Dendritic cell treated with granulocyte-macrophage colony-stimulating factor and Interleukin-4, amounts not matched to agents 40 ng/mL and 50 ng/mL, for 4 days (primary cell): ENCODE measurements around the gene LGSN.
"Not testable (repeated sequence)": the region's sequence is repeated elsewhere in the genome, so short reads cannot be mapped to it uniquely, and the experiment has no call there.

Source experiments
- H3K27ac Mint-ChIP-seq: one replicate; pipeline ENCODE4 v1.8.0; 2022; ENCODE audit warnings: mild to moderate bottlenecking, mixed read lengths
- H3K27me3 Mint-ChIP-seq: one replicate; pipeline ENCODE4 v1.8.0; 2022; ENCODE audit warnings: mild to moderate bottlenecking, mixed read lengths
- H3K36me3 Mint-ChIP-seq: one replicate; pipeline ENCODE4 v1.8.0; 2022; ENCODE audit warnings: low read depth, mixed read lengths
- H3K4me1 Mint-ChIP-seq: one replicate; pipeline ENCODE4 v1.8.0; 2022; ENCODE audit warnings: low read depth, mixed read lengths
- H3K4me3 Mint-ChIP-seq: one replicate; pipeline ENCODE4 v1.8.0; 2022; ENCODE audit warnings: mild to moderate bottlenecking, moderate library complexity, mixed read lengths
- H3K9me3 Mint-ChIP-seq: one replicate; pipeline ENCODE4 v1.8.0; 2022; ENCODE audit warnings: mixed read lengths
- intact Hi-C: fragments of 100-400 bp; cut with micrococcal nuclease; formaldehyde crosslinking; loops from one replicate; pipeline ENCODE4 v1.15.0; 2022

Gene LGSN

GRCh38 chr6:63290492-63291058, 29.2 kb downstream of the LGSN start:
- no peaks in the 10 kb centered on the region for H3K27me3 Mint-ChIP-seq
- no peak overlapping the region for H3K4me3 Mint-ChIP-seq
- intact Hi-C loops: no loop called here
- no peaks in the 10 kb centered on the region for H3K4me1 Mint-ChIP-seq
- no peaks in the 10 kb centered on the region for H3K36me3 Mint-ChIP-seq
- H3K9me3 Mint-ChIP-seq: no peaks in the 10 kb centered on the region
- no peak overlapping the region for H3K27ac Mint-ChIP-seq

GRCh38 chr6:63289269-63289872, 30.4 kb downstream of the LGSN start:
- no peaks in the 10 kb centered on the region for H3K36me3 Mint-ChIP-seq
- intact Hi-C loops: no loop called here
- H3K27me3 Mint-ChIP-seq: no peaks in the 10 kb centered on the region
- no peak overlapping the region for H3K4me3 Mint-ChIP-seq
- H3K9me3 Mint-ChIP-seq: no peaks in the 10 kb centered on the region
- no peaks in the 10 kb centered on the region for H3K4me1 Mint-ChIP-seq
- H3K27ac Mint-ChIP-seq: no peak overlapping the region

- intact Hi-C loops: no loop called here
- Mint-ChIP-seq H3K9me3 (no peaks in the 10 kb centered on the region), H3K27me3 (no peaks in the 10 kb centered on the region), H3K4me1 (no peaks in the 10 kb centered on the region), H3K36me3 (no peaks in the 10 kb centered on the region), H3K27ac (no peak overlapping the region), H3K4me3 (no peak overlapping the region)
Measured at GRCh38 chr6:63280639-63281180, 39.1 kb downstream of the LGSN start.

- H3K9me3 Mint-ChIP-seq: no peaks in the 10 kb centered on the region
- H3K4me3 Mint-ChIP-seq: no peak overlapping the region
- intact Hi-C loops: no loop called here
- H3K4me1 Mint-ChIP-seq: no peaks in the 10 kb centered on the region
- H3K36me3 Mint-ChIP-seq: no peaks in the 10 kb centered on the region
- no peak overlapping the region for H3K27ac Mint-ChIP-seq
- H3K27me3 Mint-ChIP-seq: no peaks in the 10 kb centered on the region
Measured at GRCh38 chr6:63278916-63279315, 40.9 kb downstream of the LGSN start.

- no peaks in the 10 kb centered on the region for H3K27me3 Mint-ChIP-seq
- no peaks in the 10 kb centered on the region for H3K9me3 Mint-ChIP-seq
- no peaks in the 10 kb centered on the region for H3K4me1 Mint-ChIP-seq
- no peak overlapping the region for H3K4me3 Mint-ChIP-seq
- no peaks in the 10 kb centered on the region for H3K36me3 Mint-ChIP-seq
- H3K27ac Mint-ChIP-seq: no peak overlapping the region
- intact Hi-C loops: no loop called here
Measured at GRCh38 chr6:63275953-63276352, 43.8 kb downstream of the LGSN start.

- H3K27me3 Mint-ChIP-seq, H3K36me3 Mint-ChIP-seq, H3K4me3 Mint-ChIP-seq, H3K4me1 Mint-ChIP-seq, intact Hi-C loops, H3K9me3 Mint-ChIP-seq, H3K27ac Mint-ChIP-seq: not testable (repeated sequence)
Measured at GRCh38 chr6:63274795-63275430, 44.9 kb downstream of the LGSN start.

- Mint-ChIP-seq H3K4me3 (no peak overlapping the region), H3K27me3 (no peaks in the 10 kb centered on the region), H3K9me3 (no peaks in the 10 kb centered on the region), H3K4me1 (no peaks in the 10 kb centered on the region), H3K27ac (no peak overlapping the region), H3K36me3 (no peaks in the 10 kb centered on the region)
- intact Hi-C loops: no loop called here
Measured at GRCh38 chr6:63272397-63272796, 47.4 kb downstream of the LGSN start.

GRCh38 chr6:63269470-63269869, 50.3 kb downstream of the LGSN start:
- H3K36me3 Mint-ChIP-seq: no peaks in the 10 kb centered on the region
- intact Hi-C loops: no loop called here
- no peak overlapping the region for H3K27ac Mint-ChIP-seq
- no peaks in the 10 kb centered on the region for H3K9me3 Mint-ChIP-seq
- H3K27me3 Mint-ChIP-seq: no peaks in the 10 kb centered on the region
- H3K4me1 Mint-ChIP-seq: no peaks in the 10 kb centered on the region
- no peak overlapping the region for H3K4me3 Mint-ChIP-seq

- intact Hi-C loops: no loop called here
- no peak overlapping the region for H3K4me3 Mint-ChIP-seq
- H3K27ac Mint-ChIP-seq: no peak overlapping the region
- no peaks in the 10 kb centered on the region for H3K36me3 Mint-ChIP-seq
- no peaks in the 10 kb centered on the region for H3K9me3 Mint-ChIP-seq
- no peaks in the 10 kb centered on the region for H3K4me1 Mint-ChIP-seq
- no peaks in the 10 kb centered on the region for H3K27me3 Mint-ChIP-seq
Measured at GRCh38 chr6:63268574-63268973, 51.2 kb downstream of the LGSN start.

- H3K4me1 Mint-ChIP-seq: no peaks in the 10 kb centered on the region
- H3K36me3 Mint-ChIP-seq: no peaks in the 10 kb centered on the region
- no peaks in the 10 kb centered on the region for H3K27me3 Mint-ChIP-seq
- no peaks in the 10 kb centered on the region for H3K9me3 Mint-ChIP-seq
- no peak overlapping the region for H3K4me3 Mint-ChIP-seq
- no peak overlapping the region for H3K27ac Mint-ChIP-seq
- intact Hi-C loops: no loop called here
Measured at GRCh38 chr6:63267828-63268227, 52.0 kb downstream of the LGSN start.

GRCh38 chr6:63267046-63267445, 52.7 kb downstream of the LGSN start:
- Mint-ChIP-seq H3K27ac (no peak overlapping the region), H3K27me3 (no peaks in the 10 kb centered on the region), H3K4me1 (no peaks in the 10 kb centered on the region), H3K36me3 (no peaks in the 10 kb centered on the region), H3K4me3 (no peak overlapping the region), H3K9me3 (no peaks in the 10 kb centered on the region)
- intact Hi-C loops: no loop called here

GRCh38 chr6:63263444-63263843, 56.3 kb downstream of the LGSN start:
- intact Hi-C loops: no loop called here
- H3K36me3 Mint-ChIP-seq: no peaks in the 10 kb centered on the region
- H3K27me3 Mint-ChIP-seq: no peaks in the 10 kb centered on the region
- H3K27ac Mint-ChIP-seq: no peak overlapping the region
- H3K9me3 Mint-ChIP-seq: no peaks in the 10 kb centered on the region
- H3K4me3 Mint-ChIP-seq: no peak overlapping the region
- H3K4me1 Mint-ChIP-seq: no peaks in the 10 kb centered on the region

GRCh38 chr6:63261820-63262219, 58.0 kb downstream of the LGSN start:
- intact Hi-C loops: no loop called here
- Mint-ChIP-seq H3K4me3 (no peak overlapping the region), H3K36me3 (no peaks in the 10 kb centered on the region), H3K9me3 (no peaks in the 10 kb centered on the region), H3K27ac (no peak overlapping the region), H3K4me1 (no peaks in the 10 kb centered on the region), H3K27me3 (no peaks in the 10 kb centered on the region)

- intact Hi-C loops: no loop called here
- H3K36me3 Mint-ChIP-seq: no peaks in the 10 kb centered on the region
- H3K4me1 Mint-ChIP-seq: no peaks in the 10 kb centered on the region
- no peaks in the 10 kb centered on the region for H3K27me3 Mint-ChIP-seq
- H3K27ac Mint-ChIP-seq: no peak overlapping the region
- H3K9me3 Mint-ChIP-seq: no peaks in the 10 kb centered on the region
- no peak overlapping the region for H3K4me3 Mint-ChIP-seq
Measured at GRCh38 chr6:63259153-63259552, 60.6 kb downstream of the LGSN start.
